ENCODE data around the gene LZTS2. TPM values are rescaled to one million over a fixed set of nuclear protein-coding genes. Genes with fewer than 3 reads are reported as not detected.

LZTS2 gene
- total and polyA plus RNA-seq, 10 of the 15 experiments (the other 5 are each of a cell fraction or from before 2014, with no cell fraction given) = 0.08 to 13.4 (median 7.2) TPM

DNA sequence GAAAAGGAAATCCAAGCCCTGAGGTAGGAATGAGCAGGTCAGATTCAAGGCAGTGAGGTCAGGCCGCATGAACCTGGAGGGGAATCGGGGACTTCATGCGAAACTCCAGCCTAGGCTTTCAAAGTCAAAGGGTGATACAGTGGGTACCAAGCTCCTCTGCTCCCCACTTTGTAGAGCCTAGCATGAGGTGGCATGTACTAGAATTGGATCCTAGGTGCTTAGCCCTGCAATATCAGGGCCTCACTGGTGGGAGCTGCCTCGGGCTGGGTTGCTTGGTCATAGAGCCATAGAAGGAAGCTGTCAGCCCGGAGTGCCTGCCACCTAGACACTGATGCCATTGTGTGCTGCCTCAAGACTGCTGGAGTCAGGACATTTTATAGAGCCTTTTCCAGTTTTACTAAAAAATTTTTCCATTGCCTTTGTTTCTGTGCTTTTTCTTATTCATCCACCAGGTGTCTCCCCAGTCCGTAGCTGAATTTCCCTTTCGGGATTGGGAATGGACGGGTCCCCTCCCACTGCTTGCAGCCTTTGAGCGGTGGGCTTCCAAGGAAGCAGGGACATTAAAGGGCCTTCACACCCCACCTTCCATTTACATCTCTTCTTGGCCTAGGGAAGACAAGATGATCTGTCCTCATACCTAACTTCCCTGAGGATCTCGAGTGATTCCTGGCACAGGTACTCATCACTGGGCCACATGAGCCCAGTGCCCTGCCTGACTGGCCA, 5.5 kb upstream of the LZTS2 start:
- H3K9me3 ChIP-seq (replicated peaks; ENCODE audit: control insufficient read depth, insufficient read depth, low read length) = no peaks in the 10 kb centered on the region
- CTCF ChIA-PET = interaction anchor here (0.9 to 5.4 kb wide), 2 partner anchors 18 to 21 kb away, joined by 3 to 28 read pairs; no protein-coding TSS in a partner anchor
- H3K9ac ChIP-seq (ENCODE audit: control insufficient read depth, insufficient read depth, low read length) = no peak overlapping the region
- SMC1A ChIA-PET (ENCODE audit: uncharacterized antibody, unreplicated experiment) = no interaction called here
- TF ChIP-seq RELA (IDR thresholded peaks at IDR 0.05; ENCODE audit: borderline replicate concordance, partially characterized antibody) (no peak), KLF5 (IDR thresholded peaks at IDR 0.05; ENCODE audit: partially characterized antibody) (no peak), POLR2AphosphoS5 (IDR thresholded peaks at IDR 0.05; ENCODE audit: low read length) (no peak), ZNF622 (IDR thresholded peaks at IDR 0.05) (no peak)
- TF ChIP-seq, protein P1, sequence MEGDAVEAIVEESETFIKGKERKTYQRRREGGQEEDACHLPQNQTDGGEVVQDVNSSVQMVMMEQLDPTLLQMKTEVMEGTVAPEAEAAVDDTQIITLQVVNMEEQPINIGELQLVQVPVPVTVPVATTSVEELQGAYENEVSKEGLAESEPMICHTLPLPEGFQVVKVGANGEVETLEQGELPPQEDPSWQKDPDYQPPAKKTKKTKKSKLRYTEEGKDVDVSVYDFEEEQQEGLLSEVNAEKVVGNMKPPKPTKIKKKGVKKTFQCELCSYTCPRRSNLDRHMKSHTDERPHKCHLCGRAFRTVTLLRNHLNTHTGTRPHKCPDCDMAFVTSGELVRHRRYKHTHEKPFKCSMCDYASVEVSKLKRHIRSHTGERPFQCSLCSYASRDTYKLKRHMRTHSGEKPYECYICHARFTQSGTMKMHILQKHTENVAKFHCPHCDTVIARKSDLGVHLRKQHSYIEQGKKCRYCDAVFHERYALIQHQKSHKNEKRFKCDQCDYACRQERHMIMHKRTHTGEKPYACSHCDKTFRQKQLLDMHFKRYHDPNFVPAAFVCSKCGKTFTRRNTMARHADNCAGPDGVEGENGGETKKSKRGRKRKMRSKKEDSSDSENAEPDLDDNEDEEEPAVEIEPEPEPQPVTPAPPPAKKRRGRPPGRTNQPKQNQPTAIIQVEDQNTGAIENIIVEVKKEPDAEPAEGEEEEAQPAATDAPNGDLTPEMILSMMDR (IDR thresholded peaks at IDR 0.05 in 2 of 3, conservative IDR thresholded peaks at IDR 0.05 in 1 of 3; ENCODE audit: control insufficient read depth in 2 of 3, extremely low read depth in 1 of 3, insufficient read depth in 1 of 3, low read depth in 3 of 3, low read length in 3 of 3) = peak; percentile 28 to 45 (median 32); a peak in 5 of 6 replicates
- TSS peak; percentile 44 for BruUV-seq (replicated peaks)
- RAD21 ChIA-PET (ENCODE audit: unreplicated experiment) = interaction anchor here (0.5 kb wide), 1 partner anchor 20 kb away, joined by 3 read pairs; no protein-coding TSS in a partner anchor
- H3K4me1 ChIP-seq (ENCODE audit: control insufficient read depth, insufficient read depth, low read length) = peaks cover 13% of the 10 kb centered on the region
- FAIRE-seq (no peak), DNase-seq (ENCODE audit: low read depth, low spot score) (no peak), ATAC-seq (no peak)
- H4K20me1 ChIP-seq (ENCODE audit: control insufficient read depth, insufficient read depth) = no peaks in the 10 kb centered on the region
- no peak overlapping the region for H3K4me2 ChIP-seq (ENCODE audit: control insufficient read depth, insufficient read depth)
- no peak overlapping the region for H3K27ac ChIP-seq (ENCODE audit: control insufficient read depth, insufficient read depth)
- in situ Hi-C loops (cut with MboI) (no loop called here), intact Hi-C loops (cut with micrococcal nuclease; ENCODE audit: unreplicated experiment) (no loop called here)
- H3K36me3 ChIP-seq (ENCODE audit: control insufficient read depth in 2 of 2, insufficient read depth in 2 of 2, low read length in 1 of 2) = peaks cover 14% of the 10 kb centered on the region in 2 experiments
- peaks cover 12% of the 10 kb centered on the region for H3K79me2 ChIP-seq (ENCODE audit: control insufficient read depth, insufficient read depth, low read length)
- no peak overlapping the region for H3K4me3 ChIP-seq
- 70% methylated on average over 10 of the region's 10 CpGs for WGBS (ENCODE audit: insufficient coverage, insufficient replicate concordance, low lambda C conversion rate, missing lambda C conversion rate)
- no peaks in the 10 kb centered on the region for H3K27me3 ChIP-seq (replicated peaks in 1 of 2; ENCODE audit: control insufficient read depth in 2 of 2, insufficient read depth in 2 of 2, low read length in 1 of 2)
- POLR2A ChIA-PET = interaction anchor here (0.5 kb wide), 1 partner anchor 1270 kb away, joined by 3 read pairs; no protein-coding TSS in a partner anchor
- H2AFZ ChIP-seq (ENCODE audit: control insufficient read depth, low read depth, low read length) = no peak overlapping the region
